CD4-positive, alpha-beta memory T cell (primary cell): Measurements from ENCODE around the gene C3orf18. TPM values are rescaled to one million over a fixed set of nuclear protein-coding genes. Genes with fewer than 3 reads are reported as not detected.
A peak's percentile ranks its signal among the peaks of the same experiment; 100 is the strongest.

Experiments used
- CTCF ChIA-PET: fragments of 350-600 bp; sonication (Branson Sonifier 250); formaldehyde crosslinking; loops from one replicate; lab custom pipeline; 2021; ENCODE audit warnings: inconsistent platforms; ENCODE audit not compliant: partially characterized antibody; lab: Charles Lee
- POLR2A ChIA-PET: fragments of 350-600 bp; sonication (Branson Sonifier 250); formaldehyde crosslinking; loops from one replicate; lab custom pipeline; 2021; ENCODE audit not compliant: partially characterized antibody; lab: Charles Lee
- DNase-seq, 5 donors: peaks; one replicate each; pipeline versions ENCODE4 v3.0.0 to v3.0.0-alpha.2; 2020 to 2022; ENCODE audit warnings: mixed read lengths in 1 of 5
- H3K27ac ChIP-seq: one replicate; pipeline ENCODE4 v1.7.0; 2013; ENCODE audit warnings: low read depth, low read length
- H3K27me3 ChIP-seq: 2 replicates; pipeline ENCODE4 v1.7.0; 2013; ENCODE audit warnings: mild to moderate bottlenecking, low read length, moderate library complexity; ENCODE audit not compliant: insufficient read depth
- H3K36me3 ChIP-seq: 2 replicates; pipeline ENCODE4 v1.7.0; 2013; ENCODE audit warnings: mild to moderate bottlenecking, low read length, moderate library complexity; ENCODE audit not compliant: insufficient read depth
- H3K4me1 ChIP-seq: 2 replicates; pipeline ENCODE4 v1.7.0; 2013; ENCODE audit warnings: mild to moderate bottlenecking, low read length, moderate library complexity; ENCODE audit not compliant: insufficient read depth
- H3K4me3 ChIP-seq, 2 donors: one replicate each; pipeline ENCODE4 v1.7.0; 2013; ENCODE audit warnings: low read length in 2 of 2, mild to moderate bottlenecking in 1 of 2
- H3K9me3 ChIP-seq, 2 donors: one replicate each; pipeline ENCODE4 v1.7.0; 2013; ENCODE audit warnings: low read length in 2 of 2, control low read depth in 1 of 2; ENCODE audit not compliant: control insufficient read depth in 1 of 2
- H3K27ac Mint-ChIP-seq, 7 donors: one replicate each; pipeline ENCODE4 v1.8.0; 2020 to 2021; ENCODE audit warnings: mixed read lengths in 7 of 7, mild to moderate bottlenecking in 6 of 7, inconsistent platforms in 3 of 7, moderate library complexity in 3 of 7
- H3K27me3 Mint-ChIP-seq, 2 donors: one replicate each; pipeline ENCODE4 v1.8.0; 2020 to 2021; ENCODE audit warnings: mixed read lengths in 2 of 2
- H3K36me3 Mint-ChIP-seq, 2 donors: one replicate each; pipeline ENCODE4 v1.8.0; 2020 to 2021; ENCODE audit warnings: mixed read lengths in 2 of 2, inconsistent platforms in 1 of 2, mild to moderate bottlenecking in 1 of 2
- H3K4me1 Mint-ChIP-seq, 4 donors: one replicate each; pipeline ENCODE4 v1.8.0; 2020 to 2021; ENCODE audit warnings: mixed read lengths in 4 of 4, mild to moderate bottlenecking in 1 of 4
- H3K4me3 Mint-ChIP-seq, 8 donors: one replicate each; pipeline ENCODE4 v1.8.0; 2020 to 2021; ENCODE audit warnings: mixed read lengths in 8 of 8, mild to moderate bottlenecking in 7 of 8, moderate library complexity in 6 of 8, inconsistent platforms in 3 of 8
- H3K9me3 Mint-ChIP-seq, 8 donors: one replicate each; pipeline ENCODE4 v1.8.0; 2020 to 2021; ENCODE audit warnings: mixed read lengths in 8 of 8, mild to moderate bottlenecking in 5 of 8, inconsistent platforms in 3 of 8, moderate library complexity in 1 of 8
- intact Hi-C: fragments of 100-400 bp; cut with micrococcal nuclease; formaldehyde crosslinking; loops from one replicate; pipeline ENCODE4 v1.15.1; 2023
- polyA plus RNA-seq, 2 donors: library from polyadenylated mRNA; unstranded; fragments of 300-500 nt; fragmentation: Illumina TruSeq; gene quantifications; one replicate each; pipeline ENCODE4 v1.2.3, GENCODE V29; 2021
- total RNA-seq, 2 experiments: library from RNA; stranded (reverse); gene quantifications; one replicate each; pipeline ENCODE4 v1.2.3, GENCODE V29; 2021

Gene C3orf18
- total and polyA plus RNA-seq, 4 experiments from 2014 or later = 14.2 to 22.3 (median 15.3) TPM

DNA sequence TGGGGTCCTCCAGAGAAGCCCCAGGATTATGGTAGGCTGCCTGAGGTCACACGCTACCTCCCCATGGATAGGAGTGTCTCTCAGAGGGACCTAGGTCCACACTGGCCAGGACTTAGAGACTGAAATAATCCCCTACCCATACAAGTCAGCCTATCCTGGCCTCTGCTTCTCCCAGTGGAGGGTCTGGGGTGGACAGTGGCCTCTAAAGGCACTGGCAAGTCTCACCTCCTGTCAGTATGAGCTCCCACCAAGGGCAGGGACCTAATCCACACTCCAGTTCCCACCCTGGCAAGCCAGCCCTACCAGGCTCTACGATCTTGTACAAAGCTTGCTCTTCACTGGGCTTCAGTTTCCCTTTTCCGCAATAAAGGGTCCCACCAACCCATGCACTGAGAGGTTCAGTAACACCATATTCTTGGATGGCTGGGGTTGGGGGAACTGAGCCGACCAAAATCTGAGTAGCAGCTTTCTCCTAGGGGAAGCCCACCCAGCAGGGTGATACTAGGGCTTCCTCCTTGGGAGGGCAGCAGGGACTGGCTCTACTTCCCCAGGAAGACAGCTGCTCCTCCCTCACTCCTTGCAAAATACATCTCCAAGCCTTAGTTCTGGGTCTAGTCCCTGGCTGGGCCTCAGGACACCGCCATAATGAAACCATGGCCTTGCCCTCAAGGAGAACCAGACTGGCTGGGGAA is 41.7 kb upstream of the C3orf18 start:
- Mint-ChIP-seq H3K36me3 (peaks cover 64 to 79% of the 10 kb centered on the region in 2 donors), H3K27ac (peak overlapping the region; percentile 90 to 97 (median 94)), H3K4me3 (peak overlapping the region; percentile 92 to 99 (median 96)), H3K4me1 (peaks cover 53 to 90% (median 69%) of the 10 kb centered on the region in 4 donors), H3K27me3 (no peaks in the 10 kb centered on the region), H3K9me3 (no peaks in the 10 kb centered on the region)
- Histone ChIP-seq H3K4me1 (peaks cover 71% of the 10 kb centered on the region), H3K36me3 (peaks cover 58% of the 10 kb centered on the region), H3K27ac (peak overlapping the region; percentile 81), H3K9me3 (no peaks in the 10 kb centered on the region), H3K4me3 (peak overlapping the region; percentile 93 to 96), H3K27me3 (no peaks in the 10 kb centered on the region)
- intact Hi-C loops = no loop called here
- DNase-seq = peak in 1 of 5 donors; percentile 18
- POLR2A ChIA-PET = interaction anchor here (0.6 to 26.0 kb wide), 17 partner anchors 8 to 1062 kb away, joined by 3 to 1072 read pairs (median 6); partner anchors contain the start of genes C3orf18, CYB561D2, DCAF1 and HEMK1
- CTCF ChIA-PET = interaction anchor here (0.6 to 24.7 kb wide), 11 partner anchors 8 to 781 kb away, joined by 3 to 996 read pairs (median 6); partner anchors contain the start of genes C3orf18 and HEMK1

DNA sequence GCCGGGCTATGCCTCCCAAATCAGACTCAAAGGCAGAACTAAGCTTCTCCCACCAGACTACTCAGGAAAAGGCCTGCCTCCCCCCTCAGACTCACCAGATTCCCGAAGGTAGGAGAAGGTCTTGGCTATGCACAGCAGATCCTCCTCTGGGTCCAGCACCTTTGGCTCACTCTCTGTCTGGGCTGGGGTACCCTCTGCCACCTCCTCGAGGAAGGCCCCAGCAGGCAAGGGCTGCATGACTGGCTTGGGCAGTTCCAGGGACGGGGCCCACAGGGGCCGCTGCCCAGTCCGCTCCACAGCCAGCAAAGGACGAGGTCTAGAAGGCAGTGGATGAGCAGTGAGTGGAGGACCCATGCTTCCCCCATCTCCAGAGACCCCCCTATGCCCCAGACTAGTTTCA is 40.7 kb upstream of the C3orf18 start:
- Mint-ChIP-seq H3K27ac (peak overlapping the region; percentile 90 to 97 (median 94)), H3K4me1 (peaks cover 55 to 90% (median 70%) of the 10 kb centered on the region in 4 donors), H3K9me3 (no peaks in the 10 kb centered on the region), H3K36me3 (peaks cover 72 to 86% of the 10 kb centered on the region in 2 donors), H3K4me3 (peak overlapping the region; percentile 92 to 99 (median 96)), H3K27me3 (no peaks in the 10 kb centered on the region)
- POLR2A ChIA-PET = interaction anchor here (0.8 to 26.0 kb wide), 8 partner anchors 9 to 891 kb away, joined by 3 to 1072 read pairs (median 12); partner anchors contain the start of genes C3orf18, DCAF1, HEMK1 and MAPKAPK3
- Histone ChIP-seq H3K4me3 (peak overlapping the region; percentile 93 to 96), H3K4me1 (peaks cover 71% of the 10 kb centered on the region), H3K36me3 (peaks cover 61% of the 10 kb centered on the region), H3K9me3 (no peaks in the 10 kb centered on the region), H3K27ac (peak overlapping the region; percentile 81), H3K27me3 (no peaks in the 10 kb centered on the region)
- CTCF ChIA-PET = interaction anchor here (1.0 to 24.7 kb wide), 7 partner anchors 7 to 782 kb away, joined by 3 to 996 read pairs (median 11); partner anchors contain the start of genes C3orf18 and HEMK1
- DNase-seq = peak in 1 of 5 donors; percentile 7
- intact Hi-C loops = no loop called here

- peaks cover 72 to 90% of the 10 kb centered on the region in 2 donors for H3K36me3 Mint-ChIP-seq
- peak overlapping the region; percentile 92 to 99 (median 96) for H3K4me3 Mint-ChIP-seq
- no peaks in the 10 kb centered on the region for H3K27me3 Mint-ChIP-seq
- peak overlapping the region; percentile 81 for H3K27ac ChIP-seq
- intact Hi-C loops = no loop called here
- ChIA-PET POLR2A (interaction anchor here (0.8 to 26.0 kb wide), 7 partner anchors 8 to 892 kb away, joined by 3 to 1072 read pairs (median 20); partner anchors contain the start of genes C3orf18, DCAF1, HEMK1 and MAPKAPK3), CTCF (interaction anchor here (1.0 to 24.7 kb wide), 7 partner anchors 6 to 782 kb away, joined by 3 to 996 read pairs (median 11); partner anchors contain the start of genes C3orf18, HEMK1 and MAPKAPK3)
- peak in 1 of 5 donors; percentile 36 for DNase-seq
- H3K9me3 Mint-ChIP-seq = no peaks in the 10 kb centered on the region
- H3K27ac Mint-ChIP-seq = peak overlapping the region; percentile 88 to 97 (median 95)
- peaks cover 71% of the 10 kb centered on the region for H3K4me1 ChIP-seq
- H3K4me3 ChIP-seq = peak overlapping the region; percentile 93 to 96
- peaks cover 61% of the 10 kb centered on the region for H3K36me3 ChIP-seq
- H3K4me1 Mint-ChIP-seq = peaks cover 53 to 93% (median 69%) of the 10 kb centered on the region in 4 donors
- H3K27me3 ChIP-seq = no peaks in the 10 kb centered on the region
- no peaks in the 10 kb centered on the region for H3K9me3 ChIP-seq
Observed at GRCh38 chr3:50607271-50608091, 39.9 kb upstream of the C3orf18 start.

DNA sequence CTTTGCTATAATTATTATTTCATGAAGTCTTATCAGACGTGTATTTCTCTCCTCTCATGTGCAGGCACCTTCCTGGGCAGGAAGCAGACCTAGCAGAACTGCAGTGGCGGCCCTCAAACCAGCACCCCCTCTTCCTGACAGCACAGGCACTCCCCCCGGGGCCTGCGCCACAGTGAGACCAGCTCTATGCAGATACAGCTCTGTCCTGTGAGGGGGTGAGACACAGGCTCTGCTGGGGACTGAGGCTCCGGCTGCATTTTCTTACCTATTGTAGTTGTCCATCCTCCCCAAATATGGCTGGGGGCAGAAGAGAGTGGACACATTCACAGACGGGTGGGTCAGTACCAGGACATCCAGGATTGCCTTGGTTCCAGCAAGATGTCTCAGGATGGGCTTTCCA is 39.0 kb upstream of the C3orf18 start:
- Histone ChIP-seq H3K4me1 (peaks cover 76% of the 10 kb centered on the region), H3K4me3 (peak overlapping the region; percentile 93 to 96), H3K27me3 (no peaks in the 10 kb centered on the region), H3K36me3 (peaks cover 61% of the 10 kb centered on the region), H3K9me3 (no peaks in the 10 kb centered on the region), H3K27ac (peak overlapping the region; percentile 81)
- H3K9me3 Mint-ChIP-seq = peaks cover 0 to 2% (median 0%) of the 10 kb centered on the region in 8 donors
- DNase-seq = peak in 4 of 5 donors; percentile 25 to 67 (median 36)
- peak overlapping the region; percentile 80 to 97 (median 90) for H3K27ac Mint-ChIP-seq
- POLR2A ChIA-PET = interaction anchor here (7.2 to 26.0 kb wide), 3 partner anchors 7 to 32 kb away, joined by 156 to 1072 read pairs (median 577); partner anchors contain the start of genes C3orf18 and HEMK1
- CTCF ChIA-PET = interaction anchor here (1.0 to 24.7 kb wide), 3 partner anchors 9 to 33 kb away, joined by 6 to 996 read pairs (median 492); partner anchors contain the start of genes C3orf18, HEMK1 and MAPKAPK3
- peak overlapping the region; percentile 92 to 99 (median 96) for H3K4me3 Mint-ChIP-seq
- H3K36me3 Mint-ChIP-seq = peaks cover 72 to 88% of the 10 kb centered on the region in 2 donors
- intact Hi-C loops = no loop called here
- H3K27me3 Mint-ChIP-seq = no peaks in the 10 kb centered on the region
- peaks cover 57 to 93% (median 72%) of the 10 kb centered on the region in 4 donors for H3K4me1 Mint-ChIP-seq

DNA sequence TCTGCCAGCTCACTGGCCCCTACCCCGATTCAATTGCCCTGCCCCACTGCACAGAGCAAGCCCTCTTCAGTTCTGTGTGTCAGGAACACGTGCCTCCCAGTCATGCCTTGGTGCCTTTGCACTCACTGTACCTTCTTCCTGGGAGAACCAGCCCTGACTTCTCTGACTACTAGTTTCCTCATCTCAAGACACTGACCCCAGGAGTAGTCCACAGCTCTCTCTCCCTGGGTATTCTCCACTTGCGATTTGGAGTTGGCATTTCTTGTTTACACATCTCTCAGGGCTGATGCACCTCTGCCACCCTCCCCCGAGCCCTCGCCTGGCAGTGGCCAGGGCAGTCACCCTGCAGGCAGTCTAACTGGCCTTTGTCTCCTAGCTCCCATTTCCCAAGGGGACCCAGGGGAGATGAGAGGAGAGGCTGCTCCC is 38.4 kb upstream of the C3orf18 start:
- peaks cover 83% of the 10 kb centered on the region for H3K4me1 ChIP-seq
- no peaks in the 10 kb centered on the region for H3K27me3 ChIP-seq
- CTCF ChIA-PET = interaction anchor here (1.0 to 24.7 kb wide), 4 partner anchors 6 to 32 kb away, joined by 6 to 996 read pairs (median 320); partner anchors contain the start of genes C3orf18, CISH, HEMK1 and MAPKAPK3
- peak overlapping the region; percentile 39 to 93 for H3K4me3 ChIP-seq
- Mint-ChIP-seq H3K4me1 (peaks cover 64 to 100% (median 78%) of the 10 kb centered on the region in 4 donors), H3K36me3 (peaks cover 70 to 89% of the 10 kb centered on the region in 2 donors), H3K4me3 (peak overlapping the region; percentile 92 to 99 (median 96)), H3K9me3 (peaks cover 0 to 2% (median 0%) of the 10 kb centered on the region in 8 donors), H3K27ac (peak overlapping the region; percentile 79 to 97 (median 90)), H3K27me3 (no peaks in the 10 kb centered on the region)
- intact Hi-C loops = loop anchor here (1.0 kb wide), 1 partner anchor 307 kb away; the partner anchor contains the start of genes HYAL3 and NAA80
- peaks cover 61% of the 10 kb centered on the region for H3K36me3 ChIP-seq
- peak in 1 of 5 donors; percentile 33 for DNase-seq
- H3K9me3 ChIP-seq = no peaks in the 10 kb centered on the region
- H3K27ac ChIP-seq = peak overlapping the region; percentile 81
- POLR2A ChIA-PET = interaction anchor here (0.6 to 26.0 kb wide), 4 partner anchors 6 to 894 kb away, joined by 3 to 1072 read pairs (median 366); partner anchors contain the start of genes C3orf18, DCAF1 and HEMK1
